Choroid plexus epithelial cell (primary cell): ENCODE results near the gene RBFOX2.

Experiments
- DNase-seq: peaks from one replicate; pipeline ENCODE4 v3.0.0-alpha.2; 2010; ENCODE audit warnings: low read depth
- H3K4me3 ChIP-seq: 2 replicates; pipeline ENCODE4 v1.5.1; 2011; ENCODE audit warnings: low read depth, mild to moderate bottlenecking, control low read depth, low read length, moderate library complexity
- CTCF ChIP-seq: conservative IDR thresholded peaks from 2 replicates; pipeline ENCODE4 v1.5.1; 2011; ENCODE audit warnings: low read depth, mild to moderate bottlenecking, control low read depth, inconsistent platforms, low read length, moderate library complexity

RBFOX2 gene

GRCh38 chr22:35910003-35910769 is 118.4 kb downstream of the RBFOX2 start:
- no peak overlapping the region for H3K4me3 ChIP-seq
- TF ChIP-seq CTCF: no peak
- DNase-seq: no peak

GRCh38 chr22:35905894-35906293 is 122.7 kb downstream of the RBFOX2 start:
- TF ChIP-seq CTCF: no peak
- DNase-seq: no peak

GRCh38 chr22:35904752-35905151 is 123.9 kb downstream of the RBFOX2 start:
- no peak for TF ChIP-seq CTCF
- H3K4me3 ChIP-seq: no peak overlapping the region
- no peak for DNase-seq

More at GRCh38 chr22:35905894-35906293, 122.7 kb downstream of the RBFOX2 start:
- no peak overlapping the region for H3K4me3 ChIP-seq

GRCh38 chr22:35904336-35904692 is 124.3 kb downstream of the RBFOX2 start:
- H3K4me3 ChIP-seq: no peak overlapping the region
- TF ChIP-seq CTCF: no peak
- no peak for DNase-seq

GRCh38 chr22:35903571-35904335 is 124.9 kb downstream of the RBFOX2 start:
- DNase-seq: no peak
- H3K4me3 ChIP-seq: no peak overlapping the region
- TF ChIP-seq CTCF: no peak

GRCh38 chr22:35900483-35901168 is 128.0 kb downstream of the RBFOX2 start:
- no peak for TF ChIP-seq CTCF
- H3K4me3 ChIP-seq: no peak overlapping the region
- DNase-seq: peak; percentile 51
